HUDEP-2 (cell line): ENCODE measurements around the gene SIRPB2.
A peak's percentile ranks its signal among the peaks of the same experiment; 100 is the strongest.
"Not testable (repeated sequence)": the region's sequence is repeated elsewhere in the genome, so short reads cannot be mapped to it uniquely, and the experiment has no call there.

Experiments
- DNase-seq, 76 experiments: peaks; one replicate each; lab custom pipeline; 2025; ENCODE audit not compliant: unreplicated experiment in 76 of 76; lab: John Stamatoyannopoulos, UW

Gene SIRPB2

GRCh38 chr20:1500496-1500895 is 9.3 kb upstream of the SIRPB2 start:
- peak in 1 of 76 experiments; percentile 6 for DNase-seq

GRCh38 chr20:1499528-1500420 is 8.6 kb upstream of the SIRPB2 start:
- DNase-seq = no peak

GRCh38 chr20:1497371-1497770 is 6.2 kb upstream of the SIRPB2 start:
- not testable (repeated sequence) for DNase-seq

- DNase-seq = no peak
Measured at GRCh38 chr20:1496930-1497329, 5.7 kb upstream of the SIRPB2 start.

- no peak for DNase-seq
Measured at GRCh38 chr20:1494436-1494835, 3.2 kb upstream of the SIRPB2 start.

GRCh38 chr20:1493536-1493935 is 2.3 kb upstream of the SIRPB2 start:
- DNase-seq = no peak

GRCh38 chr20:1491860-1492642 is 831 bp upstream of the SIRPB2 start:
- DNase-seq = no peak

- no peak for DNase-seq
Measured at GRCh38 chr20:1490643-1491195, 501 bp downstream of the SIRPB2 start.

GRCh38 chr20:1489764-1490436 is 1.3 kb downstream of the SIRPB2 start:
- no peak for DNase-seq

- DNase-seq = no peak
Measured at GRCh38 chr20:1489325-1489724, 1.9 kb downstream of the SIRPB2 start.

- no peak for DNase-seq
Measured at GRCh38 chr20:1486566-1486965, 4.7 kb downstream of the SIRPB2 start.

GRCh38 chr20:1484438-1485116 is 6.6 kb downstream of the SIRPB2 start:
- DNase-seq = no peak

GRCh38 chr20:1479831-1480595 is 11.2 kb downstream of the SIRPB2 start:
- DNase-seq = no peak

GRCh38 chr20:1478566-1478965 is 12.7 kb downstream of the SIRPB2 start:
- no peak for DNase-seq

- no peak for DNase-seq
Measured at GRCh38 chr20:1477896-1478490, 13.2 kb downstream of the SIRPB2 start.

- no peak for DNase-seq
Measured at GRCh38 chr20:1474817-1475603, 16.2 kb downstream of the SIRPB2 start.

- no peak for DNase-seq
Measured at GRCh38 chr20:1474325-1474724, 16.9 kb downstream of the SIRPB2 start.
